ENCODE measurements around the gene IL13RA1.
"Not testable (repeated sequence)": the region's sequence is repeated elsewhere in the genome, so short reads cannot be mapped to it uniquely, and the experiment has no call there.

IL13RA1 gene

GRCh38 chrX:118729042-118729652, 1.7 kb downstream of the IL13RA1 start:
- no peak for DNase-seq

- no peak for DNase-seq
Observed at GRCh38 chrX:118730500-118731247, 3.3 kb downstream of the IL13RA1 start.

GRCh38 chrX:118732551-118732950, 5.1 kb downstream of the IL13RA1 start:
- not testable (repeated sequence) for DNase-seq

GRCh38 chrX:118734909-118735308, 7.5 kb downstream of the IL13RA1 start:
- no peak for DNase-seq

GRCh38 chrX:118736394-118737010, 9.1 kb downstream of the IL13RA1 start:
- no peak for DNase-seq

- no peak for DNase-seq
Observed at GRCh38 chrX:118739577-118739976, 12.2 kb downstream of the IL13RA1 start.

GRCh38 chrX:118740276-118740889, 13.0 kb downstream of the IL13RA1 start:
- no peak for DNase-seq

- no peak for DNase-seq
Observed at GRCh38 chrX:118742176-118742575, 14.8 kb downstream of the IL13RA1 start.

- DNase-seq, result no peak
Observed at GRCh38 chrX:118745570-118745969, 18.2 kb downstream of the IL13RA1 start.

GRCh38 chrX:118751950-118752783, 24.8 kb downstream of the IL13RA1 start:
- DNase-seq, result no peak

- DNase-seq, result no peak
Observed at GRCh38 chrX:118755633-118756032, 28.2 kb downstream of the IL13RA1 start.

- DNase-seq, result no peak
Observed at GRCh38 chrX:118756101-118756500, 28.7 kb downstream of the IL13RA1 start.

- no peak for DNase-seq
Observed at GRCh38 chrX:118758511-118758910, 31.1 kb downstream of the IL13RA1 start.

GRCh38 chrX:118760025-118760424, 32.6 kb downstream of the IL13RA1 start:
- no peak for DNase-seq

- DNase-seq, result no peak
Observed at GRCh38 chrX:118761939-118762707, 34.7 kb downstream of the IL13RA1 start.

GRCh38 chrX:118763489-118763888, 36.1 kb downstream of the IL13RA1 start:
- no peak for DNase-seq

GRCh38 chrX:118764122-118764521, 36.7 kb downstream of the IL13RA1 start:
- no peak for DNase-seq

GRCh38 chrX:118770133-118770760, 42.8 kb downstream of the IL13RA1 start:
- no peak for DNase-seq

- DNase-seq, result no peak
Observed at GRCh38 chrX:118772051-118772450, 44.6 kb downstream of the IL13RA1 start.

GRCh38 chrX:118773782-118774181, 46.4 kb downstream of the IL13RA1 start:
- DNase-seq, result no peak

GRCh38 chrX:118779581-118779980, 52.2 kb downstream of the IL13RA1 start:
- DNase-seq, result no peak

GRCh38 chrX:118780509-118780908, 53.1 kb downstream of the IL13RA1 start:
- no peak for DNase-seq

Data from DMS153 (cell line).